Adrenal gland (tissue), 5 donors: ENCODE measurements around the gene ATXN1.

Experiments
- POLR2A ChIP-seq, 2 donors: fragments of 450-650 bp; IDR thresholded peaks; one replicate each; pipeline ENCODE4 v1.6.1; 2017; ENCODE audit warnings: antibody characterized with exemption in 2 of 2, mild to moderate bottlenecking in 2 of 2, moderate library complexity in 1 of 2
- TF ChIP-seq, protein P1 (sequence below), 6 experiments: fragments of 450-650 bp in 4 of 6; fragments of 200-600 bp in 2 of 6; sonication (generic) in 1 of 6; IDR thresholded peaks; 1 replicate in 5 of 6; 2 replicates in 1 of 6; pipeline versions ENCODE4 v1.5.1 to v1.8.0; 2016 to 2021; ENCODE audit warnings: antibody characterized with exemption in 6 of 6, mild to moderate bottlenecking in 2 of 6, moderate library complexity in 1 of 6
- donor health status: DM: no; HTN: no; CAD: no.

GRCh38 chr6:16336056-16336818 is 425.0 kb downstream of the ATXN1 start:
- TF ChIP-seq, protein P1, sequence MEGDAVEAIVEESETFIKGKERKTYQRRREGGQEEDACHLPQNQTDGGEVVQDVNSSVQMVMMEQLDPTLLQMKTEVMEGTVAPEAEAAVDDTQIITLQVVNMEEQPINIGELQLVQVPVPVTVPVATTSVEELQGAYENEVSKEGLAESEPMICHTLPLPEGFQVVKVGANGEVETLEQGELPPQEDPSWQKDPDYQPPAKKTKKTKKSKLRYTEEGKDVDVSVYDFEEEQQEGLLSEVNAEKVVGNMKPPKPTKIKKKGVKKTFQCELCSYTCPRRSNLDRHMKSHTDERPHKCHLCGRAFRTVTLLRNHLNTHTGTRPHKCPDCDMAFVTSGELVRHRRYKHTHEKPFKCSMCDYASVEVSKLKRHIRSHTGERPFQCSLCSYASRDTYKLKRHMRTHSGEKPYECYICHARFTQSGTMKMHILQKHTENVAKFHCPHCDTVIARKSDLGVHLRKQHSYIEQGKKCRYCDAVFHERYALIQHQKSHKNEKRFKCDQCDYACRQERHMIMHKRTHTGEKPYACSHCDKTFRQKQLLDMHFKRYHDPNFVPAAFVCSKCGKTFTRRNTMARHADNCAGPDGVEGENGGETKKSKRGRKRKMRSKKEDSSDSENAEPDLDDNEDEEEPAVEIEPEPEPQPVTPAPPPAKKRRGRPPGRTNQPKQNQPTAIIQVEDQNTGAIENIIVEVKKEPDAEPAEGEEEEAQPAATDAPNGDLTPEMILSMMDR (IDR thresholded peaks at IDR 0.05): no peak
- TF ChIP-seq POLR2A (IDR thresholded peaks at IDR 0.05): no peak
